WTC11 (cell line): Measurements from ENCODE around the gene EFCAB14. TPM values are rescaled to one million over a fixed set of nuclear protein-coding genes. Genes with fewer than 3 reads are reported as not detected.

Experiments
- ATAC-seq: fragments of 200-7000 bp; cut with Tn5 transposase; 2 replicates; pipeline ENCODE4 v1.10.0; 2021; ENCODE audit warnings: mild to moderate bottlenecking, moderate library complexity
- CTCF ChIA-PET: fragments of 300-600 bp; sonication (Branson Sonifier 250); formaldehyde crosslinking; loops from one replicate; lab custom pipeline; 2021; ENCODE audit warnings: antibody characterized with exemption; lab: Charles Lee
- POLR2A ChIA-PET: fragments of 350-600 bp; sonication (Branson Sonifier 250); formaldehyde crosslinking; loops from one replicate; lab custom pipeline; 2021; ENCODE audit warnings: antibody characterized with exemption; lab: Charles Lee
- DNase-seq: peaks from one replicate; pipeline ENCODE4 v3.0.0; 2021; ENCODE audit warnings: low spot score
- H3K27ac Mint-ChIP-seq: 2 replicates; pipeline ENCODE4 v1.8.0; 2021; ENCODE audit warnings: mixed read lengths
- H3K27me3 Mint-ChIP-seq: 2 replicates; pipeline ENCODE4 v1.8.0; 2021; ENCODE audit warnings: low read depth, mild to moderate bottlenecking, moderate library complexity, mixed read lengths
- H3K36me3 Mint-ChIP-seq: 2 replicates; pipeline ENCODE4 v1.8.0; 2021; ENCODE audit warnings: mixed read lengths
- H3K4me1 Mint-ChIP-seq: 2 replicates; pipeline ENCODE4 v1.8.0; 2022; ENCODE audit warnings: mixed read lengths
- H3K4me3 Mint-ChIP-seq: 2 replicates; pipeline ENCODE4 v1.8.0; 2021; ENCODE audit warnings: mild to moderate bottlenecking, moderate library complexity, mixed read lengths
- H3K9me3 Mint-ChIP-seq: 2 replicates; pipeline ENCODE4 v1.8.0; 2021; ENCODE audit warnings: mixed read lengths
- CBFB ChIP-seq: sonication (generic); formaldehyde crosslinking; IDR thresholded peaks from 2 replicates; pipeline ENCODE4 v1.8.1; 2022; ENCODE audit warnings: mild to moderate bottlenecking, low read depth, missing genetic modification reagents
- ELF4 ChIP-seq: sonication (generic); formaldehyde crosslinking; IDR thresholded peaks from 2 replicates; pipeline ENCODE4 v1.8.1; 2022; ENCODE audit warnings: low read depth, mild to moderate bottlenecking, moderate library complexity, missing genetic modification reagents
- FOXJ3 ChIP-seq: sonication (generic); formaldehyde crosslinking; IDR thresholded peaks from 2 replicates; pipeline ENCODE4 v1.9.0; 2021; ENCODE audit warnings: missing genetic modification reagents, mild to moderate bottlenecking, borderline replicate concordance
- JAZF1 ChIP-seq: fragments of 250-450 bp; sonication (Bioruptor Pico); IDR thresholded peaks from 2 replicates; pipeline ENCODE4 v1.9.0; 2021; ENCODE audit warnings: moderate library complexity, mild to moderate bottlenecking, inconsistent platforms
- NFYB ChIP-seq: sonication (generic); formaldehyde crosslinking; conservative IDR thresholded peaks from 2 replicates; pipeline ENCODE4 v1.8.0; 2022; ENCODE audit warnings: low read depth, missing genetic modification reagents
- OVOL2 ChIP-seq: fragments of 250-450 bp; sonication (Bioruptor Pico); IDR thresholded peaks from 2 replicates; pipeline ENCODE4 v1.9.0; 2021; ENCODE audit warnings: mild to moderate bottlenecking, borderline replicate concordance
- PRRX2 ChIP-seq: fragments of 250-450 bp; sonication (Bioruptor Pico); IDR thresholded peaks from 2 replicates; pipeline ENCODE4 v1.8.0; 2021; ENCODE audit warnings: mild to moderate bottlenecking
- RORB ChIP-seq: fragments of 250-450 bp; sonication (Bioruptor Pico); IDR thresholded peaks from 2 replicates; pipeline ENCODE4 v1.9.0; 2021; ENCODE audit warnings: mild to moderate bottlenecking
- ZNF219 ChIP-seq: sonication (generic); formaldehyde crosslinking; IDR thresholded peaks from 2 replicates; pipeline ENCODE4 v1.8.0; 2023; ENCODE audit warnings: missing genetic modification reagents, mild to moderate bottlenecking, borderline replicate concordance
- total RNA-seq: library from RNA; stranded (reverse); gene quantifications from 3 replicates; pipeline ENCODE4 v1.2.3, GENCODE V29; 2021
- TF ChIP-seq, protein P1 (sequence below): sonication (generic); formaldehyde crosslinking; conservative IDR thresholded peaks from 2 replicates; pipeline ENCODE4 v1.8.1; 2023; ENCODE audit warnings: mild to moderate bottlenecking, low read depth, missing genetic modification reagents, moderate library complexity
- TF ChIP-seq, protein P2 (sequence below): fragments of 250-450 bp; sonication (Bioruptor Pico); IDR thresholded peaks from 2 replicates; pipeline ENCODE4 v1.8.0; 2021; ENCODE audit warnings: mild to moderate bottlenecking
- TF ChIP-seq, protein P3 (sequence below): fragments of 250-450 bp; sonication (Bioruptor Pico); IDR thresholded peaks from 2 replicates; pipeline ENCODE4 v1.9.0; 2021; ENCODE audit warnings: mild to moderate bottlenecking
- TF ChIP-seq, protein P4 (sequence below): fragments of 250-450 bp; sonication (Bioruptor Pico); conservative IDR thresholded peaks from 2 replicates; pipeline ENCODE4 v1.9.0; 2021; ENCODE audit warnings: mild to moderate bottlenecking
- TF ChIP-seq, protein P5 (sequence below): sonication (generic); formaldehyde crosslinking; IDR thresholded peaks from 2 replicates; pipeline ENCODE4 v1.8.1; 2022; ENCODE audit warnings: mild to moderate bottlenecking, moderate library complexity, missing genetic modification reagents
- TF ChIP-seq, protein P6 (sequence below): sonication (generic); formaldehyde crosslinking; IDR thresholded peaks from 2 replicates; pipeline ENCODE4 v1.8.0; 2022; ENCODE audit warnings: missing genetic modification reagents

Gene EFCAB14
- total RNA-seq, 1 experiment from 2014 or later: 46.2 TPM

DNA sequence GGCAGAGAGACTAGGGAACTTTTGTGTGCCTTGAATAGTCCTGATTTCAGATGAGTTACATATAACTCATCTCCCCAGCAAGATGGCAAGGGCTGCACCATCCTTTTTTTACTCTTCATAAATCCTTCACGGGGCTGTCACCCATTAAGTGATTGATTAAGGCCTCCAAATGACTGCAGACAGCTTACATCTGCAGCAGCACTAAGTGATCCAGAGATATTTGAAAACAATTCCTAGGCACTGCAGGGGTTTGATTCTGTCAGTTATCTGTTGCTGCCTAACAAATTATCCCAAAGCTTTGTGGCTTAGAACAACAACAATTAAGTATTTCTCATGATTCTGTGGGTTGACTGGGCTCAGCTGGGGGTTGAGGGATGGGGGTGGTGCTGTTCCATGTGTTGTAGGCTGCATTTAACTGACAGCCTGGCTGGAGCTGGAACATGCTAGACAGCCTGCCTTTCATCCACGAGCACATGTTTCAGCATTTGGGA, 27.9 kb downstream of the EFCAB14 start (continued):
- TF ChIP-seq, protein P1, sequence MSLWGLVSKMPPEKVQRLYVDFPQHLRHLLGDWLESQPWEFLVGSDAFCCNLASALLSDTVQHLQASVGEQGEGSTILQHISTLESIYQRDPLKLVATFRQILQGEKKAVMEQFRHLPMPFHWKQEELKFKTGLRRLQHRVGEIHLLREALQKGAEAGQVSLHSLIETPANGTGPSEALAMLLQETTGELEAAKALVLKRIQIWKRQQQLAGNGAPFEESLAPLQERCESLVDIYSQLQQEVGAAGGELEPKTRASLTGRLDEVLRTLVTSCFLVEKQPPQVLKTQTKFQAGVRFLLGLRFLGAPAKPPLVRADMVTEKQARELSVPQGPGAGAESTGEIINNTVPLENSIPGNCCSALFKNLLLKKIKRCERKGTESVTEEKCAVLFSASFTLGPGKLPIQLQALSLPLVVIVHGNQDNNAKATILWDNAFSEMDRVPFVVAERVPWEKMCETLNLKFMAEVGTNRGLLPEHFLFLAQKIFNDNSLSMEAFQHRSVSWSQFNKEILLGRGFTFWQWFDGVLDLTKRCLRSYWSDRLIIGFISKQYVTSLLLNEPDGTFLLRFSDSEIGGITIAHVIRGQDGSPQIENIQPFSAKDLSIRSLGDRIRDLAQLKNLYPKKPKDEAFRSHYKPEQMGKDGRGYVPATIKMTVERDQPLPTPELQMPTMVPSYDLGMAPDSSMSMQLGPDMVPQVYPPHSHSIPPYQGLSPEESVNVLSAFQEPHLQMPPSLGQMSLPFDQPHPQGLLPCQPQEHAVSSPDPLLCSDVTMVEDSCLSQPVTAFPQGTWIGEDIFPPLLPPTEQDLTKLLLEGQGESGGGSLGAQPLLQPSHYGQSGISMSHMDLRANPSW (CRISPR knock-in tag): no peak
- TF ChIP-seq, protein P2, sequence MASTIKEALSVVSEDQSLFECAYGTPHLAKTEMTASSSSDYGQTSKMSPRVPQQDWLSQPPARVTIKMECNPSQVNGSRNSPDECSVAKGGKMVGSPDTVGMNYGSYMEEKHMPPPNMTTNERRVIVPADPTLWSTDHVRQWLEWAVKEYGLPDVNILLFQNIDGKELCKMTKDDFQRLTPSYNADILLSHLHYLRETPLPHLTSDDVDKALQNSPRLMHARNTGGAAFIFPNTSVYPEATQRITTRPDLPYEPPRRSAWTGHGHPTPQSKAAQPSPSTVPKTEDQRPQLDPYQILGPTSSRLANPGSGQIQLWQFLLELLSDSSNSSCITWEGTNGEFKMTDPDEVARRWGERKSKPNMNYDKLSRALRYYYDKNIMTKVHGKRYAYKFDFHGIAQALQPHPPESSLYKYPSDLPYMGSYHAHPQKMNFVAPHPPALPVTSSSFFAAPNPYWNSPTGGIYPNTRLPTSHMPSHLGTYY (CRISPR knock-in tag): no peak

DNA sequence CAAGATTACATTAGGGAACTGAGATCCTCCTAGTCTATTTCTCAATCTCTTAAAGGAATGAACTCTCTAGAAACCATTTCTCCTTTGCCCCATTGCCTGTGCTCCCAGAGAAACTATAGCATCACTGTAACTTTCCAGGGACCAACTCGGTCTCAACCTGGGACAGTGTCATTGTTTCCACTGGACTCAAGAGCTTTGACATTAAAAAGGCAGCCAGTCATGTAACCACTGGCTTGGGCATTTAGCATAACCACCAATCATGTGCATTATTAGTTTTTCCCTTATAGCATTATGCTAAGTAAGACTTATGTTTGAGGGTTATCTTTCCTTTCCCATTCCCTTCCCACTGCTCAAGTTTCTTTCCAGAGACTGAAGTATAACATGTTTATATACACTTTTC, 29.0 kb downstream of the EFCAB14 start:
- ATAC-seq (no peak), DNase-seq (no peak)
- no peaks in the 10 kb centered on the region for H3K27me3 Mint-ChIP-seq
- no peak overlapping the region for H3K4me3 Mint-ChIP-seq
- ChIA-PET POLR2A (no interaction called here), CTCF (interaction anchor here (1.1 kb wide), 1 partner anchor 35 kb away, joined by 3 read pairs; no protein-coding TSS in a partner anchor)
- no peak overlapping the region; the same call in 1 of the 2 replicates for H3K27ac Mint-ChIP-seq
- H3K4me1 Mint-ChIP-seq: no peaks in the 10 kb centered on the region
- TF ChIP-seq RORB (CRISPR knock-in tag) (no peak), OVOL2 (CRISPR knock-in tag) (no peak), ELF4 (CRISPR knock-in tag) (no peak), PRRX2 (CRISPR knock-in tag) (no peak), NFYB (CRISPR knock-in tag) (no peak), CBFB (CRISPR knock-in tag) (no peak), JAZF1 (CRISPR knock-in tag) (no peak), FOXJ3 (CRISPR knock-in tag) (no peak), ZNF219 (no peak)
- TF ChIP-seq, protein P3, sequence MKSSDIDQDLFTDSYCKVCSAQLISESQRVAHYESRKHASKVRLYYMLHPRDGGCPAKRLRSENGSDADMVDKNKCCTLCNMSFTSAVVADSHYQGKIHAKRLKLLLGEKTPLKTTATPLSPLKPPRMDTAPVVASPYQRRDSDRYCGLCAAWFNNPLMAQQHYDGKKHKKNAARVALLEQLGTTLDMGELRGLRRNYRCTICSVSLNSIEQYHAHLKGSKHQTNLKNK (CRISPR knock-in tag): no peak
- TF ChIP-seq, protein P4, sequence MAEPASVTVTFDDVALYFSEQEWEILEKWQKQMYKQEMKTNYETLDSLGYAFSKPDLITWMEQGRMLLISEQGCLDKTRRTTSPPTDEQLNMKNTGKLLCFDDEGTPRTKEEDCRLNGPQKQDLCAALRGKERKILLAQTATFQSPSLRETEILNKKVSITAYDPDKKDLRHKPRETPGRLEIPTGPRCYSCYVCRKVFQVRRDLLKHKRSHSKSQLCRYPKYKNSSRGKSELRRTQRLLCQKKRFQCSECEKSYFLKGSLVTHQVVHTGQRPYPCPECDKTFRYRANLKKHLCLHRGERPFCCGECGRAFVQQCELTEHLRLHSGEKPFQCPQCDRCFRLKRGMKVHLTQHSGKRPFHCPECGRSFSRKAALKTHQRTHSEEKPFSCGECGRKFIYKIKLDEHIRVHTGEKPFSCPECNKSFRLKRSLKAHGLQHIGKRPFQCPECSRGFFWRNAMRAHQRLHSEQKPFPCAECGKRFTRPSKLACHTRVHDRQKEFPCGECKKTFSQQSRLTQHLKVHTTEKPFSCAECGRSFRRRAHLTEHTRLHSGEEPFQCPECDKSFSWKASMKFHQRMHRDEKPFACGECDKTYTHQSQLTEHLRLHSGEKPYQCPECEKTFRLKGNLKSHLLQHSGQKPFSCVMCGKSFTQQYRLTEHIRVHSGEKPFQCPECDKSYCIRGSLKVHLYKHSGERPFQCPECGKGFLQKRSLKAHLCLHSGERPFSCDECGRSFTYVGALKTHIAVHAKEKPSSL (CRISPR knock-in tag): no peak
- TF ChIP-seq, protein P5, sequence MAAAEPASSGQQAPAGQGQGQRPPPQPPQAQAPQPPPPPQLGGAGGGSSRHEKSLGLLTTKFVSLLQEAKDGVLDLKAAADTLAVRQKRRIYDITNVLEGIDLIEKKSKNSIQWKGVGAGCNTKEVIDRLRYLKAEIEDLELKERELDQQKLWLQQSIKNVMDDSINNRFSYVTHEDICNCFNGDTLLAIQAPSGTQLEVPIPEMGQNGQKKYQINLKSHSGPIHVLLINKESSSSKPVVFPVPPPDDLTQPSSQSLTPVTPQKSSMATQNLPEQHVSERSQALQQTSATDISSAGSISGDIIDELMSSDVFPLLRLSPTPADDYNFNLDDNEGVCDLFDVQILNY: no peak
- TF ChIP-seq, protein P6, sequence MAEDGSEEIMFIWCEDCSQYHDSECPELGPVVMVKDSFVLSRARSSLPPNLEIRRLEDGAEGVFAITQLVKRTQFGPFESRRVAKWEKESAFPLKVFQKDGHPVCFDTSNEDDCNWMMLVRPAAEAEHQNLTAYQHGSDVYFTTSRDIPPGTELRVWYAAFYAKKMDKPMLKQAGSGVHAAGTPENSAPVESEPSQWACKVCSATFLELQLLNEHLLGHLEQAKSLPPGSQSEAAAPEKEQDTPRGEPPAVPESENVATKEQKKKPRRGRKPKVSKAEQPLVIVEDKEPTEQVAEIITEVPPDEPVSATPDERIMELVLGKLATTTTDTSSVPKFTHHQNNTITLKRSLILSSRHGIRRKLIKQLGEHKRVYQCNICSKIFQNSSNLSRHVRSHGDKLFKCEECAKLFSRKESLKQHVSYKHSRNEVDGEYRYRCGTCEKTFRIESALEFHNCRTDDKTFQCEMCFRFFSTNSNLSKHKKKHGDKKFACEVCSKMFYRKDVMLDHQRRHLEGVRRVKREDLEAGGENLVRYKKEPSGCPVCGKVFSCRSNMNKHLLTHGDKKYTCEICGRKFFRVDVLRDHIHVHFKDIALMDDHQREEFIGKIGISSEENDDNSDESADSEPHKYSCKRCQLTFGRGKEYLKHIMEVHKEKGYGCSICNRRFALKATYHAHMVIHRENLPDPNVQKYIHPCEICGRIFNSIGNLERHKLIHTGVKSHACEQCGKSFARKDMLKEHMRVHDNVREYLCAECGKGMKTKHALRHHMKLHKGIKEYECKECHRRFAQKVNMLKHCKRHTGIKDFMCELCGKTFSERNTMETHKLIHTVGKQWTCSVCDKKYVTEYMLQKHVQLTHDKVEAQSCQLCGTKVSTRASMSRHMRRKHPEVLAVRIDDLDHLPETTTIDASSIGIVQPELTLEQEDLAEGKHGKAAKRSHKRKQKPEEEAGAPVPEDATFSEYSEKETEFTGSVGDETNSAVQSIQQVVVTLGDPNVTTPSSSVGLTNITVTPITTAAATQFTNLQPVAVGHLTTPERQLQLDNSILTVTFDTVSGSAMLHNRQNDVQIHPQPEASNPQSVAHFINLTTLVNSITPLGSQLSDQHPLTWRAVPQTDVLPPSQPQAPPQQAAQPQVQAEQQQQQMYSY (CRISPR knock-in tag): no peak
- TF ChIP-seq, all 79 proteins: peak for 0
- H3K9me3 Mint-ChIP-seq: no peaks in the 10 kb centered on the region
- H3K36me3 Mint-ChIP-seq: peaks cover 64% of the 10 kb centered on the region
